Hindlimb muscle (tissue), 1 donor: ENCODE data around the gene RILPL2. TPM values are rescaled to one million over a fixed set of nuclear protein-coding genes. Genes with fewer than 3 reads are reported as not detected.
"Not testable (repeated sequence)": the region's sequence is repeated elsewhere in the genome, so short reads cannot be mapped to it uniquely, and the experiment has no call there.

ENCODE experiments used
- DNase-seq: peaks from one replicate; pipeline ENCODE4 v3.0.0-alpha.2; 2013
- polyA plus RNA-seq: library from polyadenylated mRNA; unstranded; fragments of 120-200 nt; gene quantifications from one replicate; pipeline ENCODE4 v1.2.1, GENCODE V29; 2013; ENCODE audit not compliant: insufficient read length

Gene RILPL2
- polyA plus RNA-seq, 1 donor: 1.8 TPM

GRCh38 chr12:123449856-123450255 is 13.4 kb upstream of the RILPL2 start:
- no peak for DNase-seq

GRCh38 chr12:123449249-123449733 is 12.8 kb upstream of the RILPL2 start:
- no peak for DNase-seq

- DNase-seq: no peak
Measured at GRCh38 chr12:123446333-123446713, 9.8 kb upstream of the RILPL2 start.

GRCh38 chr12:123445388-123446332 is 9.2 kb upstream of the RILPL2 start:
- DNase-seq: no peak

GRCh38 chr12:123444092-123445026 is 7.9 kb upstream of the RILPL2 start:
- no peak for DNase-seq

GRCh38 chr12:123442774-123443173 is 6.3 kb upstream of the RILPL2 start:
- no peak for DNase-seq

- no peak for DNase-seq
Measured at GRCh38 chr12:123441523-123442164, 5.2 kb upstream of the RILPL2 start.

- DNase-seq: no peak
Measured at GRCh38 chr12:123435636-123436016, 858 bp downstream of the RILPL2 start.

GRCh38 chr12:123433615-123434014 is 2.9 kb downstream of the RILPL2 start:
- DNase-seq: no peak

- not testable (repeated sequence) for DNase-seq
Measured at GRCh38 chr12:123431951-123432817, 4.3 kb downstream of the RILPL2 start.

GRCh38 chr12:123429101-123429500 is 7.4 kb downstream of the RILPL2 start:
- DNase-seq: not testable (repeated sequence)

- DNase-seq: no peak
Measured at GRCh38 chr12:123428591-123428990, 7.9 kb downstream of the RILPL2 start.

- DNase-seq: no peak
Measured at GRCh38 chr12:123427036-123427769, 9.3 kb downstream of the RILPL2 start.

GRCh38 chr12:123421314-123421713 is 15.2 kb downstream of the RILPL2 start:
- DNase-seq: no peak

- DNase-seq: no peak
Measured at GRCh38 chr12:123410041-123410412, 26.5 kb downstream of the RILPL2 start.

GRCh38 chr12:123409284-123410040 is 27.0 kb downstream of the RILPL2 start:
- DNase-seq: not testable (repeated sequence)

GRCh38 chr12:123408619-123409018 is 27.9 kb downstream of the RILPL2 start:
- DNase-seq: not testable (repeated sequence)

GRCh38 chr12:123407934-123408333 is 28.6 kb downstream of the RILPL2 start:
- DNase-seq: not testable (repeated sequence)

- not testable (repeated sequence) for DNase-seq
Measured at GRCh38 chr12:123407269-123407668, 29.2 kb downstream of the RILPL2 start.

- DNase-seq: no peak
Measured at GRCh38 chr12:123404581-123404980, 31.9 kb downstream of the RILPL2 start.
